SK-N-SH treated with all-trans-retinoic acid at 6 μM for 48 hours (cell line): ENCODE measurements around the gene CYFIP1.

Experiments used
- ATAC-seq: fragments of 200-7000 bp; cut with Tn5 transposase; 3 replicates; pipeline ENCODE4 v1.9.1; 2020; ENCODE audit warnings: mild to moderate bottlenecking, moderate library complexity
- ARNTL ChIP-seq: fragments of 450-650 bp; formaldehyde crosslinking; IDR thresholded peaks from 2 replicates; pipeline ENCODE4 v1.5.0; 2020; ENCODE audit warnings: low read depth, mild to moderate bottlenecking, moderate library complexity, borderline replicate concordance
- CSDC2 ChIP-seq: fragments of 250-450 bp; sonication (Bioruptor Pico); IDR thresholded peaks from 2 replicates; pipeline ENCODE4 v1.5.0; 2020; ENCODE audit warnings: mild to moderate bottlenecking, moderate library complexity
- ESRRG ChIP-seq: fragments of 250-450 bp; sonication (Bioruptor Pico); IDR thresholded peaks from 2 replicates; pipeline ENCODE4 v1.6.1; 2021; ENCODE audit warnings: mild to moderate bottlenecking
- GLIS3 ChIP-seq: fragments of 250-450 bp; sonication (Bioruptor Pico); IDR thresholded peaks from 2 replicates; pipeline ENCODE4 v1.5.0; 2020; ENCODE audit warnings: mild to moderate bottlenecking, moderate library complexity
- ISL1 ChIP-seq: fragments of 250-450 bp; sonication (Bioruptor Pico); IDR thresholded peaks from 2 replicates; pipeline ENCODE4 v2.1.2; 2022; ENCODE audit warnings: mild to moderate bottlenecking, moderate library complexity
- OSR1 ChIP-seq: fragments of 250-450 bp; sonication (Bioruptor Pico); IDR thresholded peaks from 2 replicates; pipeline ENCODE4 v1.8.0; 2022; ENCODE audit warnings: moderate library complexity, mild to moderate bottlenecking, inconsistent platforms
- PPARA ChIP-seq: fragments of 250-450 bp; sonication (Bioruptor Pico); IDR thresholded peaks from 2 replicates; pipeline ENCODE4 v1.5.0; 2020; ENCODE audit warnings: mild to moderate bottlenecking, borderline replicate concordance
- SNAI2 ChIP-seq: fragments of 250-450 bp; sonication (Bioruptor Pico); IDR thresholded peaks from 2 replicates; pipeline ENCODE4 v1.5.0; 2020; ENCODE audit warnings: mild to moderate bottlenecking, moderate library complexity
- TCF4 ChIP-seq: fragments of 250-450 bp; sonication (Bioruptor Pico); IDR thresholded peaks from 2 replicates; pipeline ENCODE4 v1.8.0; 2021; ENCODE audit warnings: mild to moderate bottlenecking, moderate library complexity, borderline replicate concordance
- TOX ChIP-seq: fragments of 250-450 bp; sonication (Bioruptor Pico); IDR thresholded peaks from 2 replicates; pipeline ENCODE4 v1.8.0; 2021; ENCODE audit warnings: mild to moderate bottlenecking, moderate library complexity, borderline replicate concordance
- ZC3H10 ChIP-seq: fragments of 250-450 bp; sonication (Bioruptor Pico); IDR thresholded peaks from 2 replicates; pipeline ENCODE4 v1.5.1; 2021; ENCODE audit warnings: mild to moderate bottlenecking, moderate library complexity
- ZNF70 ChIP-seq: fragments of 450-650 bp; formaldehyde crosslinking; IDR thresholded peaks from 2 replicates; pipeline ENCODE4 v1.5.0; 2020; ENCODE audit warnings: mild to moderate bottlenecking, moderate library complexity
- TF ChIP-seq, protein P1 (sequence below): fragments of 250-450 bp; sonication (Bioruptor Pico); IDR thresholded peaks from 2 replicates; pipeline ENCODE4 v1.5.1; 2020; ENCODE audit warnings: low read depth, mild to moderate bottlenecking, moderate library complexity
- TF ChIP-seq, protein P2 (sequence below): fragments of 250-450 bp; sonication (Bioruptor Pico); IDR thresholded peaks from 2 replicates; pipeline ENCODE4 v1.5.0; 2020; ENCODE audit warnings: mild to moderate bottlenecking, moderate library complexity
- TF ChIP-seq, protein P3 (sequence below): fragments of 250-450 bp; sonication (Bioruptor Pico); IDR thresholded peaks from 2 replicates; pipeline ENCODE4 v1.8.0; 2020; ENCODE audit warnings: mild to moderate bottlenecking, moderate library complexity, borderline replicate concordance
- TF ChIP-seq, protein P4 (sequence below): fragments of 250-450 bp; sonication (Bioruptor Pico); IDR thresholded peaks from 2 replicates; pipeline ENCODE4 v1.8.0; 2021; ENCODE audit warnings: low read depth, mild to moderate bottlenecking, moderate library complexity, borderline replicate concordance
- TF ChIP-seq, protein P5 (sequence below): fragments of 250-450 bp; sonication (Bioruptor Pico); IDR thresholded peaks from 2 replicates; pipeline ENCODE4 v1.5.1; 2021; ENCODE audit warnings: mild to moderate bottlenecking, moderate library complexity

CYFIP1 gene

DNA sequence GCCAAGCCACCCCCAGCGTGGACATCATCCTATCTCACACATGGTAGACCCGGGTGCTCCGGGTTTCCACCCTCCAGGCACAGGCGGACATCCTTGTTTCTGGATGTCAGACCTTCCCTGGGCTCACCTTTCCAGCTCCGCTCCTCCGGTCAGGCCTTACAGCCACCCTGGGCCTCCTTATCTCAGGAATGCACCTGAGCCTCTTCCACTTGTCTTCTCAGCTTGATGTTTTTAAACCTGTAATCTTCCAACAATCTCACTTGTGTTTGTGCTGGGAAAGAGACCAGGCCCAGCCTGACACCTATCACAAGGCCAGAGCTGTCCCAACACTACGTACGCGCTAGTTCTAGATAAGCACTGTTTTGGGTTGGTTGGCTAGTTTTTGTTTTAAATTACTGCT, 87.8 kb downstream of the CYFIP1 start:
- TF ChIP-seq, protein P1, sequence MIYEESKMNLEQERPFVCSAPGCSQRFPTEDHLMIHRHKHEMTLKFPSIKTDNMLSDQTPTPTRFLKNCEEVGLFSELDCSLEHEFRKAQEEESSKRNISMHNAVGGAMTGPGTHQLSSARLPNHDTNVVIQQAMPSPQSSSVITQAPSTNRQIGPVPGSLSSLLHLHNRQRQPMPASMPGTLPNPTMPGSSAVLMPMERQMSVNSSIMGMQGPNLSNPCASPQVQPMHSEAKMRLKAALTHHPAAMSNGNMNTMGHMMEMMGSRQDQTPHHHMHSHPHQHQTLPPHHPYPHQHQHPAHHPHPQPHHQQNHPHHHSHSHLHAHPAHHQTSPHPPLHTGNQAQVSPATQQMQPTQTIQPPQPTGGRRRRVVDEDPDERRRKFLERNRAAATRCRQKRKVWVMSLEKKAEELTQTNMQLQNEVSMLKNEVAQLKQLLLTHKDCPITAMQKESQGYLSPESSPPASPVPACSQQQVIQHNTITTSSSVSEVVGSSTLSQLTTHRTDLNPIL, result no peak
- TF ChIP-seq, protein P2, sequence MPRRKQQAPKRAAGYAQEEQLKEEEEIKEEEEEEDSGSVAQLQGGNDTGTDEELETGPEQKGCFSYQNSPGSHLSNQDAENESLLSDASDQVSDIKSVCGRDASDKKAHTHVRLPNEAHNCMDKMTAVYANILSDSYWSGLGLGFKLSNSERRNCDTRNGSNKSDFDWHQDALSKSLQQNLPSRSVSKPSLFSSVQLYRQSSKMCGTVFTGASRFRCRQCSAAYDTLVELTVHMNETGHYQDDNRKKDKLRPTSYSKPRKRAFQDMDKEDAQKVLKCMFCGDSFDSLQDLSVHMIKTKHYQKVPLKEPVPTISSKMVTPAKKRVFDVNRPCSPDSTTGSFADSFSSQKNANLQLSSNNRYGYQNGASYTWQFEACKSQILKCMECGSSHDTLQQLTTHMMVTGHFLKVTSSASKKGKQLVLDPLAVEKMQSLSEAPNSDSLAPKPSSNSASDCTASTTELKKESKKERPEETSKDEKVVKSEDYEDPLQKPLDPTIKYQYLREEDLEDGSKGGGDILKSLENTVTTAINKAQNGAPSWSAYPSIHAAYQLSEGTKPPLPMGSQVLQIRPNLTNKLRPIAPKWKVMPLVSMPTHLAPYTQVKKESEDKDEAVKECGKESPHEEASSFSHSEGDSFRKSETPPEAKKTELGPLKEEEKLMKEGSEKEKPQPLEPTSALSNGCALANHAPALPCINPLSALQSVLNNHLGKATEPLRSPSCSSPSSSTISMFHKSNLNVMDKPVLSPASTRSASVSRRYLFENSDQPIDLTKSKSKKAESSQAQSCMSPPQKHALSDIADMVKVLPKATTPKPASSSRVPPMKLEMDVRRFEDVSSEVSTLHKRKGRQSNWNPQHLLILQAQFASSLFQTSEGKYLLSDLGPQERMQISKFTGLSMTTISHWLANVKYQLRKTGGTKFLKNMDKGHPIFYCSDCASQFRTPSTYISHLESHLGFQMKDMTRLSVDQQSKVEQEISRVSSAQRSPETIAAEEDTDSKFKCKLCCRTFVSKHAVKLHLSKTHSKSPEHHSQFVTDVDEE (CRISPR knock-in tag), result no peak
- no peak for TF ChIP-seq ZC3H10 (CRISPR knock-in tag)
- no peak for TF ChIP-seq ESRRG (CRISPR knock-in tag)
- TF ChIP-seq PPARA (CRISPR knock-in tag), result no peak
- no peak for TF ChIP-seq CSDC2 (CRISPR knock-in tag)
- no peak for TF ChIP-seq TCF4 (CRISPR knock-in tag)
- no peak for TF ChIP-seq ZNF70 (CRISPR knock-in tag)
- TF ChIP-seq, protein P3, sequence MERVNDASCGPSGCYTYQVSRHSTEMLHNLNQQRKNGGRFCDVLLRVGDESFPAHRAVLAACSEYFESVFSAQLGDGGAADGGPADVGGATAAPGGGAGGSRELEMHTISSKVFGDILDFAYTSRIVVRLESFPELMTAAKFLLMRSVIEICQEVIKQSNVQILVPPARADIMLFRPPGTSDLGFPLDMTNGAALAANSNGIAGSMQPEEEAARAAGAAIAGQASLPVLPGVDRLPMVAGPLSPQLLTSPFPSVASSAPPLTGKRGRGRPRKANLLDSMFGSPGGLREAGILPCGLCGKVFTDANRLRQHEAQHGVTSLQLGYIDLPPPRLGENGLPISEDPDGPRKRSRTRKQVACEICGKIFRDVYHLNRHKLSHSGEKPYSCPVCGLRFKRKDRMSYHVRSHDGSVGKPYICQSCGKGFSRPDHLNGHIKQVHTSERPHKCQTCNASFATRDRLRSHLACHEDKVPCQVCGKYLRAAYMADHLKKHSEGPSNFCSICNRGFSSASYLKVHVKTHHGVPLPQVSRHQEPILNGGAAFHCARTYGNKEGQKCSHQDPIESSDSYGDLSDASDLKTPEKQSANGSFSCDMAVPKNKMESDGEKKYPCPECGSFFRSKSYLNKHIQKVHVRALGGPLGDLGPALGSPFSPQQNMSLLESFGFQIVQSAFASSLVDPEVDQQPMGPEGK (CRISPR knock-in tag), result no peak
- no peak for TF ChIP-seq GLIS3 (CRISPR knock-in tag)
- no peak for TF ChIP-seq SNAI2 (CRISPR knock-in tag)
- TF ChIP-seq TOX (CRISPR knock-in tag), result no peak
- TF ChIP-seq ISL1, result no peak
- TF ChIP-seq, protein P4, sequence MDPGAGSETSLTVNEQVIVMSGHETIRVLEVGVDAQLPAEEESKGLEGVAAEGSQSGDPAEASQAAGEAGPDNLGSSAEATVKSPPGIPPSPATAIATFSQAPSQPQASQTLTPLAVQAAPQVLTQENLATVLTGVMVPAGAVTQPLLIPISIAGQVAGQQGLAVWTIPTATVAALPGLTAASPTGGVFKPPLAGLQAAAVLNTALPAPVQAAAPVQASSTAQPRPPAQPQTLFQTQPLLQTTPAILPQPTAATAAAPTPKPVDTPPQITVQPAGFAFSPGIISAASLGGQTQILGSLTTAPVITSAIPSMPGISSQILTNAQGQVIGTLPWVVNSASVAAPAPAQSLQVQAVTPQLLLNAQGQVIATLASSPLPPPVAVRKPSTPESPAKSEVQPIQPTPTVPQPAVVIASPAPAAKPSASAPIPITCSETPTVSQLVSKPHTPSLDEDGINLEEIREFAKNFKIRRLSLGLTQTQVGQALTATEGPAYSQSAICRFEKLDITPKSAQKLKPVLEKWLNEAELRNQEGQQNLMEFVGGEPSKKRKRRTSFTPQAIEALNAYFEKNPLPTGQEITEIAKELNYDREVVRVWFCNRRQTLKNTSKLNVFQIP (CRISPR knock-in tag), result no peak
- TF ChIP-seq, protein P5, sequence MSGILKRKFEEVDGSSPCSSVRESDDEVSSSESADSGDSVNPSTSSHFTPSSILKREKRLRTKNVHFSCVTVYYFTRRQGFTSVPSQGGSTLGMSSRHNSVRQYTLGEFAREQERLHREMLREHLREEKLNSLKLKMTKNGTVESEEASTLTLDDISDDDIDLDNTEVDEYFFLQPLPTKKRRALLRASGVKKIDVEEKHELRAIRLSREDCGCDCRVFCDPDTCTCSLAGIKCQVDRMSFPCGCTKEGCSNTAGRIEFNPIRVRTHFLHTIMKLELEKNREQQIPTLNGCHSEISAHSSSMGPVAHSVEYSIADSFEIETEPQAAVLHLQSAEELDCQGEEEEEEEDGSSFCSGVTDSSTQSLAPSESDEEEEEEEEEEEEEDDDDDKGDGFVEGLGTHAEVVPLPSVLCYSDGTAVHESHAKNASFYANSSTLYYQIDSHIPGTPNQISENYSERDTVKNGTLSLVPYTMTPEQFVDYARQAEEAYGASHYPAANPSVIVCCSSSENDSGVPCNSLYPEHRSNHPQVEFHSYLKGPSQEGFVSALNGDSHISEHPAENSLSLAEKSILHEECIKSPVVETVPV (CRISPR knock-in tag), result no peak
- no peak for ATAC-seq

DNA sequence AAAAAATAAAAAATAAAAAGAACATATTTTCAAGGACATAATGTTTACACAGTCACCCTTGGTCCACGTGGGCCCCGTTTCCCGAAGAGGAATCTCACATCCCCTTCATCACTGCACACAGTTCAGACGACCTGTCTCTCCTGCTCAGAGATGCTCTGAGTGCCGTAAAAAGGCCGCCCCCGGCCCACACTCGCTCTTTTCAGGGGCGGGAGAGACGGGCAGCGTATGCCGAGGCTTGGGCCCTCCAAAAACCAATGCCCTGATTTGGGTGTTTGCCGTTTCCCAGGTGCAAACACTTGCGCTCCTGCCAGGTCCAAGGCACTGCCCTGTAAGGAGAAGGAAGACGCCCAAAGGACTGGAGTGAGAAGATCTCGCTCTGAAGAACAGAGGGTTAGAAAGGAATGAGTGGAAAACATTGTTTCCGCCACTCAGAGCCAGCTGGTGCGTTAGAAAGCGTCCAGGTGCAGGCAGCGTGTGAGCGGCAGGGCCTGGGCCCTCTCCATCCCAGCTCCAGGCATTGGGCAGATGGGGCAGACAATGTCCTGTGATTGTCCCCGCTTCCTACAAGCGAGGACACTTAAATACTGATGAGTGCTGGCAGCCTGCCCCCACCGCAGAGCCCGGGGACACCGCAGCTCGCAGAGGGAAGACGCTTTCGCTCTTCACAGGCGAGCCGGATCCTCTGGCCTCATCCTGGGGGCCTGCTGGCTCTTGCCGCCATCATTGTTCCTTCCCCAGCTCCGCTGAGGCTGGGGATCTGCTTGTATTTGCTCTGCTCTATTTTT, 88.5 kb downstream of the CYFIP1 start:
- ATAC-seq, result no peak
- TF ChIP-seq OSR1 (no peak), ARNTL (CRISPR knock-in tag) (no peak), CSDC2 (CRISPR knock-in tag) (no peak), ISL1 (no peak), SNAI2 (CRISPR knock-in tag) (no peak), PPARA (CRISPR knock-in tag) (no peak), ZNF70 (CRISPR knock-in tag) (no peak)
- TF ChIP-seq, protein P1, result no peak
- TF ChIP-seq, protein P4 (CRISPR knock-in tag), result no peak
- TF ChIP-seq, protein P3 (CRISPR knock-in tag), result no peak
